HepG2 (cell line): ENCODE data around the gene TUT1. TPM values are rescaled to one million over a fixed set of nuclear protein-coding genes. Genes with fewer than 3 reads are reported as not detected.

Source experiments
- ARID4A ChIP-seq: sonication (generic); formaldehyde crosslinking; IDR thresholded peaks from 2 replicates; pipeline ENCODE4 v1.5.0; 2020; ENCODE audit warnings: mild to moderate bottlenecking, missing genetic modification reagents, borderline replicate concordance
- HBP1 ChIP-seq: IDR thresholded peaks from 2 replicates; pipeline ENCODE4 v1.6.1; 2016; ENCODE audit warnings: low read depth, control low read depth
- HIC2 ChIP-seq: sonication (generic); formaldehyde crosslinking; IDR thresholded peaks from 2 replicates; pipeline ENCODE4 v1.9.0; 2022; ENCODE audit warnings: low read depth, missing genetic modification reagents
- HOXA5 ChIP-seq: sonication (generic); formaldehyde crosslinking; IDR thresholded peaks from 2 replicates; pipeline ENCODE4 v1.4.0; 2020; ENCODE audit warnings: missing genetic modification reagents
- POLR2G ChIP-seq: fragments of 200-400 bp; formaldehyde crosslinking; IDR thresholded peaks from 2 replicates; pipeline ENCODE4 v1.6.1; 2018; ENCODE audit warnings: mild to moderate bottlenecking, low read depth, low read length, moderate library complexity
- RBAK ChIP-seq: sonication (generic); formaldehyde crosslinking; IDR thresholded peaks from 2 replicates; pipeline ENCODE4 v1.5.1; 2020; ENCODE audit warnings: mild to moderate bottlenecking, missing genetic modification reagents
- SIN3A ChIP-seq: IDR thresholded peaks from 2 replicates; pipeline ENCODE4 v1.6.1; 2011; ENCODE audit warnings: low read depth, mild to moderate bottlenecking, control low read depth, low read length, borderline replicate concordance
- SMAD3 ChIP-seq: sonication (generic); formaldehyde crosslinking; IDR thresholded peaks from 2 replicates; pipeline ENCODE4 v1.4.0; 2020; ENCODE audit warnings: missing genetic modification reagents
- SRF ChIP-seq: IDR thresholded peaks from 2 replicates; pipeline ENCODE4 v1.6.1; 2011; ENCODE audit warnings: mild to moderate bottlenecking, low read depth, low read length, moderate library complexity
- TEAD3 ChIP-seq: optimal IDR thresholded peaks from 2 replicates; pipeline ENCODE3; 2016; ENCODE audit warnings: borderline replicate concordance
- ZBTB25 ChIP-seq: IDR thresholded peaks from 2 replicates; pipeline ENCODE4 v1.6.1; 2018; ENCODE audit warnings: missing genetic modification reagents
- ZFY ChIP-seq: sonication (generic); formaldehyde crosslinking; IDR thresholded peaks from 2 replicates; pipeline ENCODE4 v1.4.0; 2020; ENCODE audit warnings: missing genetic modification reagents
- ZNF124 ChIP-seq: sonication (generic); formaldehyde crosslinking; IDR thresholded peaks from 2 replicates; pipeline ENCODE4 v1.4.0; 2020; ENCODE audit warnings: missing genetic modification reagents
- ZNF430 ChIP-seq: sonication (generic); formaldehyde crosslinking; IDR thresholded peaks from 2 replicates; pipeline ENCODE4 v1.9.0; 2021; ENCODE audit warnings: mild to moderate bottlenecking, missing genetic modification reagents
- ZNF773 ChIP-seq: sonication (generic); formaldehyde crosslinking; IDR thresholded peaks from 2 replicates; pipeline ENCODE4 v1.4.0; 2020; ENCODE audit warnings: missing genetic modification reagents, borderline replicate concordance
- ZSCAN9 ChIP-seq: IDR thresholded peaks from 2 replicates; pipeline ENCODE4 v1.6.1; 2016; ENCODE audit warnings: borderline replicate concordance
- ZUFSP ChIP-seq: sonication (generic); formaldehyde crosslinking; IDR thresholded peaks from 2 replicates; pipeline ENCODE4 v1.9.0; 2021; ENCODE audit warnings: missing genetic modification reagents, mild to moderate bottlenecking, borderline replicate concordance
- polyA plus RNA-seq, 8 experiments: library from polyadenylated mRNA; depleted of rRNA in 3 of 8; stranded (reverse) in 7 of 8; unstranded in 1 of 8; fragments of >200 nt; fragmentation: Illumina TruSeq in 4 of 8; extraction: Trizol in 4 of 8; gene quantifications; 2 replicates each; pipeline versions ENCODE4 v1.2.1 to v1.2.3, GENCODE V29; 2011 to 2016; ENCODE audit warnings: low read depth in 4 of 8, missing spikeins in 1 of 8, mixed read lengths in 1 of 8; ENCODE audit not compliant: insufficient read depth in 1 of 8
- total RNA-seq, 5 experiments: library from RNA; depleted of rRNA; stranded (reverse); fragments of >200 nt; fragmentation: Illumina TruSeq; extraction: Trizol; gene quantifications; 2 replicates each; pipeline ENCODE4 v1.2.3, GENCODE V29; 2016; ENCODE audit warnings: low read depth in 1 of 5

Gene TUT1
- total and polyA plus RNA-seq, 2 of the 13 experiments (the other 11 are each of a cell fraction or from before 2014, with no cell fraction given) = 9.7 to 14.3 TPM

- no peak for TF ChIP-seq ZNF773 (CRISPR knock-in tag)
- TF ChIP-seq RBAK (CRISPR knock-in tag) = no peak
- no peak for TF ChIP-seq ZUFSP (CRISPR knock-in tag)
- no peak for TF ChIP-seq ZFY
- TF ChIP-seq HIC2 (CRISPR knock-in tag) = peak; percentile 71; the same call in 1 of the 2 replicates
- TF ChIP-seq HOXA5 (CRISPR knock-in tag) = no peak
- TF ChIP-seq ZSCAN9 (CRISPR knock-in tag) = no peak
- peak; percentile 71; the same call in 1 of the 2 replicates for TF ChIP-seq SIN3A
- TF ChIP-seq TEAD3 (CRISPR knock-in tag) = peak; percentile 42
- TF ChIP-seq ARID4A (CRISPR knock-in tag) = peak; percentile 62; the same call in 1 of the 2 replicates
- TF ChIP-seq ZNF124 (CRISPR knock-in tag) = peak; percentile 28; the same call in 1 of the 2 replicates
- TF ChIP-seq ZBTB25 (CRISPR knock-in tag) = no peak
- TF ChIP-seq HBP1 (CRISPR knock-in tag) = peak; percentile 41; the same call in 1 of the 2 replicates
- TF ChIP-seq SRF = no peak
- TF ChIP-seq POLR2G = peak; percentile 78
- 0 out of 2 replicates have a peak, but pooled peaks have one; percentile 22 for TF ChIP-seq SMAD3 (CRISPR knock-in tag)
- TF ChIP-seq ZNF430 (CRISPR knock-in tag) = peak; percentile 20; the same call in 1 of the 2 replicates
These were observed 43.5 kb downstream of the TUT1 start (continued) for GRCh38 chr11:62547691-62548281.
